OCI-M2 (cell line): Measurements from ENCODE around the gene XYLT2.
"Not testable (repeated sequence)": the region's sequence is repeated elsewhere in the genome, so short reads cannot be mapped to it uniquely, and the experiment has no call there.

Experiments
- DNase-seq: peaks from one replicate; lab custom pipeline; 2025; ENCODE audit not compliant: unreplicated experiment; lab: John Stamatoyannopoulos, UW

Gene XYLT2

GRCh38 chr17:50345432-50346312 lies at the start of gene XYLT2:
TSS of gene XYLT2 (plus strand) at chr17:50346126. CDS start at chr17:50346141, 15 bp downstream.
- no peak for DNase-seq

DNA sequence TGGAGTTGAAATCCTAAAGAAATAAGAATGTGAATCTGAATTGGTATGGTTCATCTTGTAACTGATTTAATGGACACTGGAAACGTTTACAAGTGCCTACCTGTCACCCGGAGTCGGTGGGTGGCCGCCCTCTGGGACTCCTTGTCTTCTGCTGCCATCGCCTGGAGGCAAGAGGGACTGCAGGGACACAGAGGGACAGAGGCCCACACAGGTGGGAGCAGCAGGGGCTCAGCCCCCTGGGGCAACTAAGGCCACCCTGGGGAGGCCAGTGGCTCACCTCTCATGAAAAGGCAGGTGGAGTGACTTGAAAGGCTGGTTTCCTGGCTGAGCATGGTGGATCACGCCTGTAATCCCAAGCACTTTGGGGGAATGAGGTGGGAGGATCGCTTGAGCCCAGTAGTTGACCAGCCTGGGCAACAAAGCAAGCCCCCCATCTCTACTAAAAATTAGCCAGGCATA lies 48.5 kb upstream of the XYLT2 start:
- DNase-seq, result no peak

- DNase-seq, result no peak
Measured at GRCh38 chr17:50298018-50298417, 47.9 kb upstream of the XYLT2 start.

GRCh38 chr17:50299776-50300175 lies 46.1 kb upstream of the XYLT2 start:
- no peak for DNase-seq

DNA sequence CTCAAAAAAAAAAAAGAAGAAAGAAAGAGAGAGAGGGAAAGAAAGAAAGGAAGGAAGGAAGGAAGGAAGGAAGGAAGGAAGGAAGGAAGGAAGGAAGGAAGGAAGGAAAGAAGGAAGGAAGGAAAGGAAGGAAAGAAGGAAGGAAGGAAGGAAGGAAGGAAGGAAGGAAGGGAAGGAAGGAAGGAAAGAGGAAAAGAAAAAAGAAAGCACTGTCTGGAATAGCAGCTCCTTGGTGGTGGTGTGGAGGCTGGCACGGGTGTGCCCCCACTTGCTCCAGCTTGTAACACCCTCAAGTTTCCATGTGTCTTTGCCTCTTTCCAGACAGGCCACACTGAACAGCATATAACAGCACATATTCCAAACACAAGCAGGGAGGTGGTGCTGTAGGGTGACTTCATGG lies 45.1 kb upstream of the XYLT2 start:
- DNase-seq, result not testable (repeated sequence)

DNA sequence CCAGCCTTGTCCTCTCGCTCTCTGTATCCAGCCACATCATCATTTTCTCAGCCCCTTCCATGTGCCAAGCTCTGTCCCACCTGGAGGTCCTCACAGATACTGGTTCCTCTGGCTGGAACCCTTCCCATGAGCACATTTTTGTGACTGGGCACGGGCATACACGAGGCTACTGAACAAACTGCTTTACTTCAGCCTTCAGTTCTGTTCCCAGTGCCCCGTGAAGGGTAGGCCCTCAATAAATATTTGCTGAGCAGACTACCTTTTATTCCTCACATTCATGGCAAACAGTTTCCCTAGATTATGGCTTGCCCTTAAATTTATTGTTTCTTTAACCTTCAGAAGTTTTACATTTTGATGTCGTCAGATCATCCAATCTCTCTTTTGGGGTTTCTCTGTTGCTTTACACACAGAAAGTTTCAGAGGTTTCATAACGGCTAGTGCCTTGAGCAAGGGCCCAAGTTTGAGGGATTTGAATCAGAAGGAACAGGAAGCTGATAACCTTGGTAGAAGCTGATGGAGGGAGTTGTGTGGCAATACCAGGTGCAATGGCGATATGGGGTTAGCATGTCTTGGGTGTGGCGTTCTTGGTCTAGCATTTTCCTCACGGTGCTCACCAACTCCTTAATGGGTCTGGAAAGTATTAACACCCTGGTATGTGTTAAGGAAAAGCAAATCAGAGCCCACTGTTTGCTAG lies 43.9 kb upstream of the XYLT2 start:
- DNase-seq, result no peak

- no peak for DNase-seq
Measured at GRCh38 chr17:50303051-50303450, 42.9 kb upstream of the XYLT2 start.

- DNase-seq, result no peak
Measured at GRCh38 chr17:50303596-50303995, 42.3 kb upstream of the XYLT2 start.

DNA sequence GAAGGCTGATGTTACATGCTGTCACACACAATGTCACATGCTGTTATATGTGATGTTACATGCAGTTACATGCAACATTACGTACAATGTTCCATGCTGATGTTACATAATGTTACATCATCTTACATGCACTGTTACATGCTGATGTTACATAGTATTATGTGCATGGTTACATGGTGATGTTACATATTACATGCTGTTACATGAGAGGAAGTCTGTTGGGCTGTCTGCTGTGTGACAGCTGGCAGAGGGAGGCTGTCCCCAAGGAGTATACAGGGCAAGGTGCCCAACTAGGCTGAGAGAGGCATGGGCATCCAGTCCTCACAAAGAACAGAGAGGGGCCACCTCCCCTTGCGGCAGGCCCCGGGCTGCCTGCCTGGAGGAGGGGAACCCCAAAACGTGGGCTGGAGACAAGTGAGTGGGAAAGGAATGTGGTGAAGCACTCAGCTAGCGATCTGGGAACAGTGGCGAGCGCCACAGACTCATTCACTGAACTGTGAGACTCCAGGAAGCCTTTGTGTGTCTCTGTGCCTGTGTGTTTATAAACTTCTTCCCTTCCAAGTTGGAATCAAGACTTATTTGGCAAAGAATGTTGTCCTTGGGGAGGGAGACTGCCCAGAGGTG lies 41.0 kb upstream of the XYLT2 start:
- DNase-seq, result no peak

GRCh38 chr17:50307654-50308053 lies 38.3 kb upstream of the XYLT2 start:
- no peak for DNase-seq

DNA sequence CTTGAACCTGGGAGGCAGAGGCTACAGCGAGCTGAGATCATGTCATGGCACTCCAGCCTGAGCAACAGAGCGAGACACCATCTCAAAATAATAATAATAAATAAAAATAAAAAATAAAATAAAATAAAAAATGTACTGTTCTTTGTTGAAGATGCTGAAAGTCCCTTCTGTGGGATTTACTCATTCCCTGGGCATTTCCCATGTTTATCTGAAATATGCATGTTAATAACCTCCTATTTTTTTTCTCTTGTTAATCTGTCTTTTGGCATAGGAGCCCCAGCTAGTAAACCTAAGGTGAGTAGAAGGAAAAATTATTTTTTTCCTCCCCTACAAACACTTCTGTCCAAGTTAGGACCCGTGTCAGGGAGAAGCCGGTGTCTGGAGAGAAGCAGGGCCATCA lies 37.3 kb upstream of the XYLT2 start:
- DNase-seq, result no peak

GRCh38 chr17:50310455-50311111 lies 35.3 kb upstream of the XYLT2 start:
- no peak for DNase-seq

DNA sequence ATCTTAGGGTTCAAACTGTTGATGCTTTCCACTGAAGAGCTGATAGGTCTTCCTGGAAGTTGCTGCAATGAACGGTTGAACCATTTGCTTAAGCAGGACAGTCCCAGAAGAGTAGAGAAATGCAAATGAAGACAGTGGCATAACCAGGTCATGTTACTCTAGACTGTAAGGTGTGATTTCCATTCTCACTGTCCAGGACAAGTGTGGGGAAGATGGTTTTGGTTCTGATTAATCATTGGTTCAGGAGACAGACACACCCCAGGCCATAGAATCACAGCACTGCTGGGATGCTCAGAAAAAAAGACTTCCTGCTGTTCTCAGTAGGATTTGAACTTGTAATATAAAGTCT lies 34.8 kb upstream of the XYLT2 start:
- DNase-seq, result no peak

GRCh38 chr17:50311483-50311882 lies 34.4 kb upstream of the XYLT2 start:
- DNase-seq, result no peak

GRCh38 chr17:50312308-50312707 lies 33.6 kb upstream of the XYLT2 start:
- DNase-seq, result no peak

DNA sequence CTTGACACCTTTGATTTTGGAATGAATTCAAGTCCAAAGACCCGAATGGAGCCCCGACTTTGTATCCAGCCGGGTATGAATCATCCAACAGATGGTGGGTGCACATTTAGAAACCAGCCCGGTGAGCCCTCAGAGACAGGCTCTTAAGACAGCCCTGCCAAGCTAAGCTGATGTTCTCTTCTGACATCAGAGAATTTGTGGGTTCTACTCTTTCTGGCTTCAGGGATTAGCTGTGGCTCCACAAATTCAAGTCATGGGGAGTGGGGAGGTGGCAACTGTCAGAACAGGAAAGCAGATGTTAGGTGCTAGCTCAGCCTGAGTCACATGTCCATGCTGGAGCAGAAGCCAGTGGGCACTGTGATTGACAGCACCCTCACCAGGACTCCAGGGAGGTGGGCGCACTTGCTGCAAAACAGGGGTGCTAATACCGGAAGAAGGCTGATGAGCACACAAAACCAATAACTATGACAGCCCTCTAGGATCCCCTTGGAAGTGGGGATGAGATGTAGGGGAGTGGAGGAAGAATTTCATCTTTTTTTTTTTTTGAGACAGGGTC lies 31.4 kb upstream of the XYLT2 start:
- DNase-seq, result no peak

- no peak for DNase-seq
Measured at GRCh38 chr17:50316016-50316587, 29.8 kb upstream of the XYLT2 start.

GRCh38 chr17:50316660-50317059 lies 29.3 kb upstream of the XYLT2 start:
- DNase-seq, result not testable (repeated sequence)

GRCh38 chr17:50317121-50317520 lies 28.8 kb upstream of the XYLT2 start:
- no peak for DNase-seq

GRCh38 chr17:50318501-50319285 lies 27.2 kb upstream of the XYLT2 start:
- DNase-seq, result no peak
